Endothelial cell of hepatic sinusoid (primary cell): ENCODE data around the gene COASY.
"Not testable (repeated sequence)": the region's sequence is repeated elsewhere in the genome, so short reads cannot be mapped to it uniquely, and the experiment has no call there.

ENCODE experiments used
- in situ Hi-C: cut with HindIII; loops from 2 replicates; pipeline ENCODE4 v1.10.0; 2017; ENCODE audit warnings: low sequenced_read_pairs

The COASY gene

GRCh38 chr17:42548993-42549755 lies 12.8 kb upstream of the COASY start:
- in situ Hi-C loops, result no loop called here

- in situ Hi-C loops, result not testable (repeated sequence)
Observed at GRCh38 chr17:42552736-42553135, 9.2 kb upstream of the COASY start, which contains the start of gene HSD17B1. HSD17B1 (plus strand) TSS chr17:42552923; CDS start chr17:42552934, 11 bp downstream.

- in situ Hi-C loops, result no loop called here
Observed at GRCh38 chr17:42553161-42553818, 8.7 kb upstream of the COASY start.

- in situ Hi-C loops, result no loop called here
Observed at GRCh38 chr17:42553866-42554249, 8.1 kb upstream of the COASY start.

GRCh38 chr17:42554250-42555121 lies 7.5 kb upstream of the COASY start:
- in situ Hi-C loops, result no loop called here

GRCh38 chr17:42555122-42555622 lies 6.8 kb upstream of the COASY start:
- in situ Hi-C loops, result no loop called here

- in situ Hi-C loops, result not testable (repeated sequence)
Observed at GRCh38 chr17:42555961-42556617, 5.9 kb upstream of the COASY start.

- in situ Hi-C loops, result no loop called here
Observed at GRCh38 chr17:42559075-42559474, 2.9 kb upstream of the COASY start.

- in situ Hi-C loops, result no loop called here
Observed at GRCh38 chr17:42560246-42560645, 1.7 kb upstream of the COASY start.

- in situ Hi-C loops, result no loop called here
Observed at GRCh38 chr17:42562388-42563142, 617 bp downstream of the COASY start.

- in situ Hi-C loops, result no loop called here
Observed at GRCh38 chr17:42563143-42563509, 1.2 kb downstream of the COASY start.

- in situ Hi-C loops, result no loop called here
Observed at GRCh38 chr17:42563543-42563942, 1.6 kb downstream of the COASY start.

GRCh38 chr17:42563950-42564349 lies 2.0 kb downstream of the COASY start:
- in situ Hi-C loops, result no loop called here

GRCh38 chr17:42564815-42565522 lies 3.0 kb downstream of the COASY start:
- in situ Hi-C loops, result no loop called here

GRCh38 chr17:42565523-42566214 lies 3.7 kb downstream of the COASY start:
- in situ Hi-C loops, result no loop called here

- in situ Hi-C loops, result no loop called here
Observed at GRCh38 chr17:42566215-42566882, 4.4 kb downstream of the COASY start.

GRCh38 chr17:42566883-42567573 lies 5.1 kb downstream of the COASY start, which contains the start of gene MLX:
MLX (plus strand) TSS chr17:42567100; CDS start chr17:42567125, 25 bp downstream.
- in situ Hi-C loops, result no loop called here
